Inflammatory macrophage treated with lipopolysaccharide for 4 hours (primary cell): Measurements from ENCODE around the gene FIBCD1.

Experiments used
- DNase-seq: peaks from one replicate; pipeline ENCODE4 v3.0.0-alpha.2; 2020

Gene FIBCD1

DNA sequence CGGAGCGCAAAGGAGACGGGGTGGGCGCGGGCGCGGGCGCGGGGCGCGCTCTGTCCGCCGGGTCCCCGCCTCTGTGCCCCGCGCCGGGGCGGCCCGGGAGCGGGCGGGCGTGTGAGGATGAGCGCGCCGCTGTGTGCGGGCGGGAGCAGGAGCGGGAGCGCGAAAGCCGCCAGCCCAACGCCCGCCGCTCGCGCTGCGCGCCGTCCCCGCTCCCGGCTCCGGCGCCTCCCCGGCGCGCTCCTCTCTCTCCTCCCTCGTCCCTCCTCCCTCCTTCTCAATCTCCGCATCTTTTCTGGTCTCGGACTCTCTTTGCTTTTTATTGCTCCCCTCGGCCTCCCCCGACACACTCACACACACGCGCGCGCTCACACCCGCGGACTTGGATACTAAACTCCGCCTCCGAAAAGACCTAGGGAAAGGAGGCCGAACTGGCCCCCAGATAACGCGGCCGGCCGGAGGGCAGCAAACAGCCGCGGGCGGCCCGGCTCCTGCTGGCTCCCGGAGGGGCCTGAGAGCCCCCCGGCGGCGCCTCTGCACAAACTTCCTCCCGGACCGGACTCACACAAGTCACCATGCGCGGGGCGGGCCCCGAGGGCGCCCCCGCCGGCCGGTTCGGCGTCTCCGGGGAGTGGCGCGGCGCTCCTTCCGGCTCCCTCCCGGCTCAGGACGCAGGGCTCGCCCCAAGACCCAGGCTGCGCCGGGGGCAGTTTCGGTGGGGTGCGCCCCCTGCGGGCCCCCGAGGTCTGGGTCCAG is at the start of gene FIBCD1:
FIBCD1 (minus strand) TSS at position 596 of the 753 bp plus-strand sequence. CDS start 640 bp downstream, outside the sequence.
- peak; percentile 30 for DNase-seq

- DNase-seq, result no peak
Measured at GRCh38 chr9:130988400-130988747, 49.3 kb upstream of the FIBCD1 start.

DNA sequence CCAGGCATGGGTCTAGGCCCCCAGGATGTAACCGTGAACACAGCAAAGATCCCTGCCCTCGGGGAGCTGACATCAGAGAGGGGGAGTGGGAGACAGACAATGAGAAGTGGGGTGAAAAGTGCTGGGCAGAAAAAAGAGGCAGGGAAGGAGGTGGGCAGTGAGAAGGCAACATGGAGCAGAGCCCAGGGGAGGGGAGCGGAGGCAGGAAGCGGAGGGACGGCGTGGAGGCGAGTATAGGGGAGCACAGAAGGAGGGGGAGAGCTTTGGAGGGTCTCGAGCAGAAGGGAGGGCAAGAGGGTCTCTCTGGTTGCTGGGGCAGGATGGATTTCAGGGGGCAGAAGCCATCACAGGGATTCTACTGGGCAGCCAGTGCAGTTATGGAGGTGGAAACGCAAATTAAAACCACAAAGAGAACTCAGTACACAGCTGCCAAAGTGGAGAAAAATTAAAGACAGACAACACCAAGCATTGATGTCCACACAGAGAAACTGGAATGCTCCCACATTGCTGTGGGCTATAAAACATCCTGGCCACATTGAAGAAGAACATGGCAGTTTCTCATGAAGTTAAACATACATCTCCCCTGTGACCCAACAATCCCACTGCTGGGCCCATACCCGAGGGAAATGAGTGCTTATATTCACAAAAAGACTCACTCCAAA is 48.8 kb upstream of the FIBCD1 start:
- DNase-seq, result no peak

DNA sequence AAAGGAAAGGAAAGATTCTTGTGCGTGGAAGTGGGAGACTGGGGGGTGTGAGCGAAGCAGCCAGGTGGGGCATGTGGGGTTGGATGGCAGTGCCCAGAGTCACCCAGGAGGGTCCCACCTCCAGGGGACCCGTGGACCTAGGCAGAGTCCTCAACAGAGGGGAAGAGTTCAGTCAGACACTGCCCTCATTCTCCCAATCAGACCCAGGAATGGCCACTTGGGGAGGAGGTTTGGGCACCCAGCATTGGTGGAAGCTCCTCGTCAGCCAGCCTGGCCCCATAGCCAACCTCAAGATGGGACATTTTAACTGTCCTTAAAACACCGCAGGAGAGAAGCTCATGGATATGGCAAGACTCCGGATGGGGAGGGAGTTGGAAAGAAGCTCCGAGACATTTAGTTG is 48.0 kb upstream of the FIBCD1 start:
- DNase-seq, result no peak

DNA sequence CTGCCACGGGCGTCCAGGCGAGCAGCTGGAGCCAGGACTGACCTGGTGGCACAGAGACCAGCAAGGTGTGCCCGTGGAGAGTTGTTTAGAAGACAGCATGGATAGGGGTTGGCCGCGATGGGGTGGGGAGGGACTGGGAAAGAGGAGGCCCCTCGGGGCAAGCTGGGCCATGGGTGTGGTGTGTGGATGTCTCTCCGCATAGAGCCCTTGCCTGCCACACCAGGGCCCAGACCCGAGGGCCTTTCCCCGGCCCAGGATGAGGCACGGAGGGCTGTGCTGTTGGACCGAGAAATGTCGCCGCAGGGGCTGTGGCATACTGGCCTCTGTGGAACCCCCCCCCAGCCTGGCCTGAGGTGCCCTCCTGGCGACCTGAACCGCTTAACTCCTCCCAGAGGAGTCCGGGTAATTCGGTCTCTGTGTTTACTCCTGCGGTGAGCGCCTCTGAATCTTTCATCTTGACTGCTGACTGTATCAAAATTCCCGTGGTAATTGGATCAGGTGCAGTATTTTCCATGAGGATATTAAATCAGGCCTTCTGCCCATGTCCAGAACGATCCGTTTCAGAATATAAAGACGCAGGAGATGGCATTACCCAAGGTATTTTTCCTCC is 47.4 kb upstream of the FIBCD1 start:
- DNase-seq, result no peak

GRCh38 chr9:130985606-130986162 is 46.6 kb upstream of the FIBCD1 start:
- no peak for DNase-seq

DNA sequence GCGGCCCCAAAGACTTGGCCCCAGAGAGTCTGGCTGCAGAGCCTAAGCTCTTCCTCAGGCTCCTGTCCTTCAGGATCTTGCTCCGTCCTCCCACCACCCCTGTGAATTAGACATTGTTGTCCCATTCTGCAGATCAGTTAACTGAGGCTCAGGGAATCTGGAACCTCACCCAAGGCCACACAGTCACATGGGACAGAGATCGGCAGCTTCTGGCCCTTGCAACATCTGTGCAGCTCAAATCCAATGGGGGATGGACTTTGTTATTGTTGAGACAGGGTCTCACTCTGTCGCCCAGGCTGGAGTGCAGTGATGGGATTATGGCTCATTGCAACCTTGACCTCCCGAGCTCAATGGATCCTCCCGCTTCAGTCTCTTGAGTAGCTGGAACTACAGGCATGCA is 46.0 kb upstream of the FIBCD1 start:
- DNase-seq, result no peak

- DNase-seq, result no peak
Measured at GRCh38 chr9:130984521-130984920, 45.5 kb upstream of the FIBCD1 start.

- DNase-seq, result no peak
Measured at GRCh38 chr9:130983970-130984369, 44.9 kb upstream of the FIBCD1 start.

DNA sequence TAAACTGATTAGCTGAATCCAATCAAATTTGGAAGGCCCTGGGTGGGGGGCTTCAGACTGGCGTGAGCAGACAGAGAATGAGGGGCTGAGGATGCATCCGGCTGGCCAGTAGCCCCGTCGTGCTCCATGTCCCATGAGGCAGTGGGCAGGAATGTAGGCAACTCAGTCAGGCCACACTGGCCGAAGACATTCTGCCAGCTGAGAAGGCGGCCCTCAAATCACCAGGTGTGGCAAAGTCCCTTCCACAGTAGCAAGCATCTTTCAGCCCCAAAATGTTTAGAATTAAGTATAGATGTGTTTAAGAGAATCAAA is 44.3 kb upstream of the FIBCD1 start:
- no peak for DNase-seq

DNA sequence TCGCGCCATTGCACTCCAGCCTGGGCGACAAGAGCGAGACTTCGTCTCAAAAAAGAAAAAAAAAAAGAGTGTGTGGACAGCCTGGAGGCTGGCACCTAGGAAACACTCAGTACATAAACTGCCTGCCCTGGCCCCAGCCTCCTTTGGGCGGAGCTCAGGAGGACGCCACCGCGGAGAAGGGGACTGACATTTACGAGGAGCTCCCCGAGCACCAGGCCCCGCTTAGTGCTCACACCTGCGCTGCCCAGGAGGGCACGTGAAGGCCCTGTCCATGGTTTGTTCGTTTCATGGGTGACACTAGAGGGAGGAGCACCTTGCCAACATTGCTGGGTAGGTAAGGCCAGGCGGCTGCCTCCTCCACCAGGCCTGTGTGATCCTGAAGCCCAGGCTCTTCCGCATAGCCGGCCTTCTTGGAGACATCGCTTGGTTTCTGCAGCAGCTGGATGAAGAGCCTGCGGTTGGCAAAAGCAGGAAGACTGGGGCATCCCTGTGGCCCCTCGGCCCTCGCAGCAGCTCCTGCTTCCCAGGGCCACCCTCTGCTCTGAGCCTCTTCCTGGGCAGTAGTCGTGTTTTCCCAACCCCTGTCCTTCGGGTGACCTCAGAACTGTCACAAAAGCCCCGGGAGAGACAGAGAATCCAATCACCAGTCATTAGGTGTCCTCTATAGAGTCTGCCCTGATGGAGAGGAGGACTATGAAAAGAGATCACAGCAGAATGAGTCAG is 43.8 kb upstream of the FIBCD1 start:
- no peak for DNase-seq

- DNase-seq, result no peak
Measured at GRCh38 chr9:130981756-130982137, 42.7 kb upstream of the FIBCD1 start.

- DNase-seq, result peak; percentile 4
Measured at GRCh38 chr9:130981002-130981755, 42.1 kb upstream of the FIBCD1 start.

DNA sequence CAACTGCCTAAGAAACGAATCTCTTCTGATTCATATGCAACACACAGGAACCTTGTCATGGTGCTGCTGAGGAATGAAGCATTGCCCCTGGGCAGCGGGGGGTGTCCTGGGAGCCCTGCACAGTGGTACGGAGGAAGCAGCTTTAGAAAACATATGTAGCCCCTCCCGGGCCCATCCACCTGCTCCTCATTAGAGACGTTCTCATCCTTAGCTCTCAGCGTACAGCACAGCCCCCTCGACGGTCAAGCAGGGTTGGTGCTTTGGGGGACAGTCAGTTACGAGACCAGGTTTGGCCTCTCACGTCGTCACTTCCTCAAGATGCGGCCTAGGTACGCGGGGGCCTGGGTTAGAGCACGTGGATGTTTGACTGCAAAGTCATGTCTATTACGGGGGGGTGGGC is 41.5 kb upstream of the FIBCD1 start:
- no peak for DNase-seq

DNA sequence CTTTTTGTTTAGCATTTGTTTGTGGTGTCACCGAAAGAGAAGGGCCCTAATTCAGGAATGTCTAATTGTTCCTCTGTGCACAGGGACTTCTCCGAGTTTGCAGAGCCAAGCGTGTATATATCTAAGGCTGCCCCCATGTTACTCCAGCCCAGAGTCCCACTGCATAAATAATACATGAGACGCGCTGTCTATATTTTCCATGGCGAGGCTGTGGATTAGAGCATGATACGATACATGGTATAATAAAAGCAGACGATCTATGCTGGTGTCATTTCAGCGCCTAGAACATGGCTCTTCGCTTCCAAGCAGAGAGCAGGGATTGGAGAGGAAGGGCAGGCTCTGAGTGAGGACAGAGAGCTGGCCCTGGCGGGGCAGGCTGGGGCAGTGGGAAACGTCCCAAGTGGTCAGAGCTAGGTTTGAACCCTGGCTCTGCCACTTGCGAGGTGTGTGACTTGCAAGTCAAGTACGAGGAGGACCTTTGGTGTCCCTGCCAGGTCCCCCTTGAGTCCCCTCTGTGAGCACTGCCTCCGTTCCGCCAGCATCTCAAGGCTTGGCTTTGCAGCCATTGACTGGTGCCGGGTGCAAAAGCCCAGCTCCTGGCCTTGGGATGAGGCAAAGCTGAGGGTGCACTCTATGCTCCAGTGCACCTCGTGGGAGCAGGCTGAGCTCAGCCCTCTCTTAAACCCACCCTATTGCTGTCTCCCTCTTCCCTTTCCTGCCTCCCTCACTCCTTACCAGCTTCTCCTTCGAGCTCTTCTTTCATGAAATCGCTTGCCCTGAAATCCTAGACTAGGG is 40.7 kb upstream of the FIBCD1 start:
- DNase-seq, result no peak

DNA sequence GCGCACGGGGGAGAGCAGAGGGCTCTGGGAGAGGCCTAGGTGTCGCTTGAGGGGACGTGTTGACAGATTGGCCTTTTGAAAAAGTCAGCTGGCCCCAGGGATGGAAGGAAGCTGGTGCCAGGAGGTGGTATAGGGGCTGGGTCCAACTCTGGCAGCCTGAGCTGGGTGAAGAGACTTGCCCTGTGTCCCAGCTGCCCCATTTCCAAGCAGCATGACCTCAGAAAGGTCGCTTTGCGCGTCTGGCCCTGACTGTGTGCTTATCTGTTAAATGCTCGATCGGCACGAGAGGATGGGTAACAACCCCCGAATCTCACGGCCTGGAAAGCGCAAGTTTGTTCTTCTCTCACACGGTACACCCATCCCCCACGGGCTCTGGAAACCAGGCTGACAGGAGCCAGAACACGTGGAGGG is 38.8 kb upstream of the FIBCD1 start:
- DNase-seq, result no peak

GRCh38 chr9:130975932-130976841 is 37.1 kb upstream of the FIBCD1 start:
- no peak for DNase-seq

DNA sequence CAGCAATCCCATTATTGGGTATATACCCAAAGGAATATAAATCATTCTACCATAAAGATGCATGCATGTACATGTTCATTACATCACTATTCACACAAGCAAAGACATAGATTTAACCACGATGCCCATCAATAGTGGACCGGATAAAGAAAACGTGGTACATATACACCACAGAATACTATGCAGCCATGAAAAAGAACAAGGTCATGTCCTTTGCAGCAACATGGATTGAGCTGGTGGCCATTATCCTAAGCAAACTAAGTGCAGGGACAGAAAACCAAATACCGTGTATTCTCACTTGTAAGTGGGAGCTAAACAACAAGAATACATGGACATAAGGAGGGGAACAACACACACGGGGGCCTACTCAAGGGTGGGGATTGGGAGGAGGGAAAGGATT is 36.1 kb upstream of the FIBCD1 start:
- no peak for DNase-seq

DNA sequence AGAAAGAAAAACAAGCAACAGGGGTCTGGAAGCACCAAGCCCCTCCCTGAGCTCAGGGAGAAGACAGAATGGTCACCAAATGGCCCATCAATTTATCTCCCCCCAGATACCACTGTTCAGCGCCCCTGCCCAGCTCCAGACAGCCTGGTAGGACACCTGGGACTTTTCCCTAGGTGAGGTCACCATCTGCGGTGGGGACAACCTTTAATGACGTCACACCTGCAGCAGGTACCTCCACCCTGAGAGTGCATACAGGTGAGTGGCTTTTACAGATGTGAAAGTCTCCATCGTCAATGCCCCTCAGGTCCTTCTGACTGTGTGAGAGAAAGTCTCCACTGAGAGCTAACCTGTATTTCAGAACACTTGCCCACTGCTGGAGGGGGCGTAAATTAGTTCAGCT is 35.6 kb upstream of the FIBCD1 start:
- no peak for DNase-seq

DNA sequence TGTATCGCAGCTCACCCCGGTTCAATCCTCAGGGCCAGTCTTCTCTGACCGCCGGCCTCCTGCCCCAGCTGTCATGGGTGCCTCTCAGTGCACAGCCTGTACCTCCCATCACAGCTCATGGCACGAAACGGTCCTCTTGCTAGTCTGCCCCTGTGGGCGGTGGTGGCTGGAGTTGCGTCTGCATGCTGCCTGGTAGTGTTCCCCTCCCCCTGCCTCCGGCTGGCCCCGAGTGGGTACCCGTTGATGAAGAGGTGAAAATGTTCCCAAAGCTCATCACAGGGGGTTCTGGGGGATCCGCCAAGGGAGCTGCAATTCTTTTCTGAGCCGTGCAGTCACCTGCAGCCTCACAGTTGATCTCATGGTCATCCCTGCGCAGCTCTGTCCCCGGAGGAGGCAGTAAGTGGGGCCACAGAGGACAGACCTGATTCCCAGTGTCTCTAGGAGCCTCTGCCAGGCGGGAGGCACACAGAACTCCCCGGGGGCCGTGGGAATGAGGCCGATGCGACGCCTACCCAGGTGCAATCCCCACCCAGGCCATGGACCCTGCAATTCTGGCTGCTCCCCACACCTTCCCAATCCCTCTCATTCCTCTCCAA is 34.7 kb upstream of the FIBCD1 start:
- DNase-seq, result no peak
